ENCODE results near the gene TADA2A. TPM values are rescaled to one million over a fixed set of nuclear protein-coding genes. Genes with fewer than 3 reads are reported as not detected.

The TADA2A gene
- total and polyA plus RNA-seq, 2 of the 8 experiments (the other 6 are each of a cell fraction or from before 2014, with no cell fraction given) = 8.4 to 18.5 TPM

DNA sequence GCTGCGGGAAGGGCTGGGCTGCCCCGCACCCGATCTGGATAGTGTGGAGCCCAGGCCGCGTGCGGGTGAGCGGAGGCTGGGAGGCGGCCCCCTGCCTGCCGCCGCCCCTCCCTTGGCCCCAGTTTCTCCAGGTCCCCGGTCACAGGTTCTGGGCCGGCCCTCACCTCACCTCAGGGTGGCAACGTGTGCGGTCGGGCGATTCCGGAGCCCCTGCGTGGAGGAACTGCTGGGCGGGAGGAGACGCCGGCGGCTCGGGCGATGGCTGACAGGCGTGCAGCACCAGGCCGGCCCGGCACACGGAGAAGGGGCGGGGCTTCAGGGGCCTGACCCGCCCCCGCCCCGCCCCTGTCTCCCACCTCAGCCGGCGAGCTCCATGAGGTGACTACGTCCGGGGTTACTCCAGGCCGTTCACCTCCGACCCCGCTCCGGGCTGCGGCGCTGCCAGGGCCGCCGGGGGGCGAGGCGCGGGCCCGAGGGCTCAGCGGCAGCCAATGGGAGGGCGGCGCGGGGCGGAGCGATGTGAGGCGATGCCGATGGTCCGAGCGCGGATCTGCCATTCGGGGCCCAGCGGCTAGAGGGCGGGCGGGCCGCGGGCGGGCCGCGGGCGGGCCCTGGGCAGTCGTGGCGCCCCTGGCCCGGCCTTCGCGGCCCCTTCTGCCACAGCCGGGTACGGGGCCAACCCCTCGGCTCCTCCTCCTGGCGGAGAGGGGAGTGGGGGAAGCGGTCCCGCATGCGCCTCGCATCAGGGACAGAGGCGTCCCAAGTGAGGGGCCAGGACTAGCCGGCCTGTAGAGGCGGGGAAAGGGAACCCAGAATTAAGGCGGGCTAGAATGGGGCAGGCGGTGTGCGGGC, 47.6 kb upstream of the TADA2A start:
- Histone ChIP-seq H3K4ac (replicated peaks; ENCODE audit: insufficient read length, low read depth, low read length) (peak overlapping the region; percentile 98), H3K79me2 (ENCODE audit: control insufficient read depth in 1 of 2, insufficient read depth in 2 of 2, low read length in 2 of 2) (peaks cover 25 to 43% of the 10 kb centered on the region in 2 experiments), H4K91ac (replicated peaks; ENCODE audit: insufficient read length, low read length) (peak overlapping the region; percentile 98), H3K56ac (replicated peaks; ENCODE audit: insufficient read length, low read depth, low read length) (peak overlapping the region; percentile 77), H3K36me3 (ENCODE audit: control insufficient read depth in 2 of 4, insufficient read depth in 4 of 4, low read length in 3 of 4) (peaks cover 0 to 3% (median 0%) of the 10 kb centered on the region in 4 experiments; a peak in 1 of 8 replicates), H2BK20ac (ENCODE audit: low read length) (no peak overlapping the region), H3K14ac (ENCODE audit: insufficient read length) (peak overlapping the region; percentile 58), H3K9ac (replicated peaks in 1 of 4; ENCODE audit: extremely low read depth in 1 of 4, low read depth in 3 of 4, low read length in 3 of 4) (peak overlapping the region; percentile 77 to 85 (median 80)), H4K8ac (ENCODE audit: extremely low read depth, insufficient read depth, low read length) (peak overlapping the region; percentile 94), H3K79me1 (ENCODE audit: low read depth, low read length) (peaks cover 3% of the 10 kb centered on the region; the same call in 1 of the 2 replicates), H3K4me1 (replicated peaks in 1 of 4; ENCODE audit: control insufficient read depth in 3 of 4, insufficient read depth in 4 of 4, low read length in 3 of 4) (peaks cover 0 to 12% (median 7%) of the 10 kb centered on the region in 4 experiments; a peak in 6 of 7 replicates), H2BK12ac (ENCODE audit: low read depth, low read length) (peak overlapping the region; percentile 99), H2AFZ (ENCODE audit: low read length) (peak overlapping the region; percentile 77), H2BK15ac (ENCODE audit: low read length) (no peak overlapping the region), H3K23ac (ENCODE audit: insufficient read length) (no peak overlapping the region), H3K9me3 (ENCODE audit: insufficient read depth in 2 of 2, low read depth in 1 of 2, low read length in 1 of 2) (no peaks in the 10 kb centered on the region), H2AK5ac (ENCODE audit: low read depth, low read length) (0 out of 2 replicates have a peak overlapping the region, but pooled peaks have one; percentile 46), H4K20me1 (replicated peaks in 1 of 2; ENCODE audit: control insufficient read depth in 1 of 2, insufficient read depth in 2 of 2, low read length in 2 of 2) (peaks cover 3 to 4% of the 10 kb centered on the region in 2 experiments), H3K27ac (ENCODE audit: low read depth, low read length) (peak overlapping the region; percentile 69), H3K4me2 (ENCODE audit: insufficient read depth in 1 of 2, low read depth in 2 of 2, low read length in 2 of 2) (peak overlapping the region; percentile 75 to 84), H2BK120ac (replicated peaks; ENCODE audit: low read depth, low read length) (peak overlapping the region; percentile 97), H3K23me2 (ENCODE audit: low read depth, low read length) (peaks cover 10% of the 10 kb centered on the region), H2BK5ac (ENCODE audit: low read depth, low read length) (peak overlapping the region; percentile 95), H3K18ac (ENCODE audit: extremely low read depth, low read length) (peak overlapping the region; percentile 97), H3K4me3 (ENCODE audit: extremely low read depth in 1 of 4, insufficient read depth in 2 of 4, low read depth in 3 of 4, low read length in 4 of 4) (peak overlapping the region; percentile 83 to 95 (median 88)), H4K5ac (ENCODE audit: insufficient read length, low read depth, low read length) (peak overlapping the region; percentile 92), H3K27me3 (replicated peaks in 1 of 4; ENCODE audit: control insufficient read depth in 3 of 4, extremely low read depth in 1 of 4, insufficient read depth in 3 of 4, low read length in 3 of 4) (no peaks in the 10 kb centered on the region)
- peak; percentile 96 for DNase-seq (ENCODE audit: low read depth in 1 of 2, low spot score in 2 of 2)
- ChIA-PET CTCF (ENCODE audit: partially characterized antibody) (interaction anchor here (1.0 to 1.6 kb wide), 5 partner anchors 9 to 38 kb away, joined by 3 to 7 read pairs (median 4); no protein-coding TSS in a partner anchor), POLR2A (ENCODE audit: partially characterized antibody) (interaction anchor here (0.6 to 2.3 kb wide), 24 partner anchors 9 to 1598 kb away, joined by 3 to 15 read pairs (median 4); partner anchors contain the start of genes ACACA and TADA2A)
- no peak for FAIRE-seq
- 2% methylated on average over 35 of the region's 88 CpGs; no CpG with 5 or more reads in 1 of the 2 experiments for WGBS, 2 experiments (ENCODE audit: extremely low coverage in 1 of 2, insufficient coverage in 1 of 2, insufficient read length in 1 of 2, insufficient replicate concordance in 2 of 2, low coverage in 1 of 2, low lambda C conversion rate in 2 of 2, missing lambda C conversion rate in 1 of 2)
- TF ChIP-seq, protein P1, sequence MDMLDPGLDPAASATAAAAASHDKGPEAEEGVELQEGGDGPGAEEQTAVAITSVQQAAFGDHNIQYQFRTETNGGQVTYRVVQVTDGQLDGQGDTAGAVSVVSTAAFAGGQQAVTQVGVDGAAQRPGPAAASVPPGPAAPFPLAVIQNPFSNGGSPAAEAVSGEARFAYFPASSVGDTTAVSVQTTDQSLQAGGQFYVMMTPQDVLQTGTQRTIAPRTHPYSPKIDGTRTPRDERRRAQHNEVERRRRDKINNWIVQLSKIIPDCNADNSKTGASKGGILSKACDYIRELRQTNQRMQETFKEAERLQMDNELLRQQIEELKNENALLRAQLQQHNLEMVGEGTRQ (IDR thresholded peaks at IDR 0.05; ENCODE audit: low read length) = no peak
- TF ChIP-seq POLR2A (IDR thresholded peaks at IDR 0.05; ENCODE audit: control extremely low read depth in 1 of 2, low read depth in 2 of 2, low read length in 2 of 2) (peak in 1 of 2 experiments; percentile 64; a peak in 1 of 3 replicates), BACH1 (IDR thresholded peaks at IDR 0.05; ENCODE audit: low read length) (no peak), RAD21 (IDR thresholded peaks at IDR 0.05 in 1 of 2, conservative IDR thresholded peaks at IDR 0.05 in 1 of 2; ENCODE audit: low read depth in 2 of 2, low read length in 2 of 2) (peak in 1 of 2 experiments; percentile 21; a peak in 2 of 4 replicates), CHD1 (IDR thresholded peaks at IDR 0.05; ENCODE audit: low read depth, low read length) (no peak), SP2 (IDR thresholded peaks at IDR 0.05; ENCODE audit: low read length) (no peak), CBX5 (IDR thresholded peaks at IDR 0.05; ENCODE audit: low read depth, low read length) (no peak), BRCA1 (IDR thresholded peaks at IDR 0.05; ENCODE audit: low read depth, low read length) (no peak), ASH2L (IDR thresholded peaks at IDR 0.05; ENCODE audit: low read length) (peak; percentile 48), JUN (IDR thresholded peaks at IDR 0.05; ENCODE audit: low read depth, low read length) (no peak)
